Effector memory CD4-positive, alpha-beta T cell (primary cell): ENCODE measurements around the gene PAXX.
A peak's percentile ranks its signal among the peaks of the same experiment; 100 is the strongest.

ENCODE experiments used
- DNase-seq, 3 donors: peaks; one replicate each; pipeline ENCODE4 v3.0.0-alpha.2; 2020
- H3K27ac ChIP-seq: 2 replicates; pipeline ENCODE4 v1.7.0; 2013; ENCODE audit warnings: mild to moderate bottlenecking, low read length, moderate library complexity; ENCODE audit not compliant: insufficient read depth, poor library complexity, severe bottlenecking
- H3K27me3 ChIP-seq: replicated peaks from 2 replicates; pipeline ENCODE4 v1.7.0; 2013; ENCODE audit warnings: mild to moderate bottlenecking, low read length; ENCODE audit not compliant: insufficient read depth, control insufficient read depth, poor library complexity, severe bottlenecking
- H3K36me3 ChIP-seq: 2 replicates; pipeline ENCODE4 v1.7.0; 2013; ENCODE audit warnings: mild to moderate bottlenecking, low read length, moderate library complexity; ENCODE audit not compliant: control insufficient read depth, insufficient read depth
- H3K4me1 ChIP-seq: 2 replicates; pipeline ENCODE4 v1.7.0; 2013; ENCODE audit warnings: low read length, mild to moderate bottlenecking; ENCODE audit not compliant: control insufficient read depth, insufficient read depth, poor library complexity, severe bottlenecking
- H3K4me3 ChIP-seq: 2 replicates; pipeline ENCODE4 v1.7.0; 2013; ENCODE audit warnings: low read length, low read depth, mild to moderate bottlenecking; ENCODE audit not compliant: insufficient read depth, poor library complexity, severe bottlenecking
- H3K9me3 ChIP-seq: 2 replicates; pipeline ENCODE4 v1.7.0; 2013; ENCODE audit warnings: mild to moderate bottlenecking, low read length, moderate library complexity; ENCODE audit not compliant: control insufficient read depth

PAXX gene

DNA sequence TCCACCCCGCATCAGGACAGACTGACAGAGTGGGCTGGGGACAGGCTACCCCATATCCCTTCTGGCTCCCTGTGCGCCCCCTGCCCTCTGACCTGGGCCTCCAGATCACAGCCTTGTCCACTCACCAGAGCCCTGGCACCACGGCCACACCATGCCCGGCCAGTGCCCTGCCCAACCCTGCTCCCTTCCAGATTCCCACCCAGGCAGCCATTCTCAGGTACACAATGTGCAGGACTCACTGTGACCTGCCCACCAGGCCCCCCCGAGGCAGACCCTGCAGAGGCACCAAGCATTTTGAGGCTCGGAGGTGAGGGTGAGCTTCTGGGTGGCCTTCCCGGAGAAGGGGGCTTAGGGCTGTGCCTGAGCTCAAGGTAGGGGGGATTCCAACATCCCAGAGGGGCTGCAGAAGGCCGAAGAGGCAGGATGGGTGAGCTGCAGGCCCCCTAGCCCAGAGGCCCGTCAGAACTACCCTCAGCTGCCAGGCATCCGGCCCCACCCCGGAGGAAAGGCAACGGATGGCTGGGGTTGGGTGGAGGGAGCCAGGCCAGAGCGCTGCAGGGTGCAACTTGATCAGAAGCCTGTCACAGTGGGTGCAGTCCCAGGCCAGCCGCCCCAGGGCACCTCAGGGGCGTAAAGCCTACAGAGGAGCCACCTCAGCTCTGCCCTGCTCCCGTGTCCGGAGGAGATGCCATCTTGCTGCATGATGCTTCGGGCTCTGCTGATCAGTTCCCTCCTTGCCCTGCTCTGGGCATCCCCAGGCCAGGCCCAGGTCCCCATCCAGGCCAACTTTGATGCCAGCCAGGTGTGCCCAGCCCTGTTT is 9.8 kb upstream of the PAXX start, which contains the start of gene LCNL1:
TSS of gene LCNL1 (plus strand) at position 762 of the 820 bp plus-strand sequence. CDS start 594 bp downstream, outside the sequence.
- Histone ChIP-seq H3K36me3 (no peaks in the 10 kb centered on the region), H3K4me1 (peaks cover 11% of the 10 kb centered on the region), H3K9me3 (no peaks in the 10 kb centered on the region), H3K4me3 (no peak within 1 kb of the TSS), H3K27ac (no peak within 1 kb of the TSS), H3K27me3 (peaks cover 20% of the 10 kb centered on the region)
- no peak for DNase-seq

DNA sequence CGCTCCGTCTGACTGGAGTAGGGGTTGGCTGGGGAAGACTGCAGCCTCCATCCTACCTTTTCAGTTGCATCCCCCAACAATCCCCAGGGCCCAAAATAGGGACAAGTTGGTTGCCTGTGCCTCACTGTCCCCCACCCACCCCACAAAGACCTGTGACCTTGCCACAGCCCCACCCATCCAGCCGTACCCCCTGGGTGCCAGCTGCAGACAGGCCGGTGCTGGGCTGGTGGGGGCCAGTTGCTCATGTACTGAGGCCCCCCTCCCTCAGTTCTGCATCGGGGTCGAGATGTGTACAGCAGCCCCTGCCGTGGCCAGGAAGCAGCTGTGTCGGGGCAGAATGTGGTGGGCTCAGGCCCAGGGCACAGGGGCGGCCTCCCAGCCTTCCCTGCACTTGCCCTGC is 9.1 kb upstream of the PAXX start:
- Histone ChIP-seq H3K27me3 (peaks cover 20% of the 10 kb centered on the region), H3K9me3 (no peaks in the 10 kb centered on the region), H3K36me3 (no peaks in the 10 kb centered on the region), H3K27ac (no peak overlapping the region), H3K4me3 (no peak overlapping the region), H3K4me1 (peaks cover 7% of the 10 kb centered on the region)
- DNase-seq, result no peak

DNA sequence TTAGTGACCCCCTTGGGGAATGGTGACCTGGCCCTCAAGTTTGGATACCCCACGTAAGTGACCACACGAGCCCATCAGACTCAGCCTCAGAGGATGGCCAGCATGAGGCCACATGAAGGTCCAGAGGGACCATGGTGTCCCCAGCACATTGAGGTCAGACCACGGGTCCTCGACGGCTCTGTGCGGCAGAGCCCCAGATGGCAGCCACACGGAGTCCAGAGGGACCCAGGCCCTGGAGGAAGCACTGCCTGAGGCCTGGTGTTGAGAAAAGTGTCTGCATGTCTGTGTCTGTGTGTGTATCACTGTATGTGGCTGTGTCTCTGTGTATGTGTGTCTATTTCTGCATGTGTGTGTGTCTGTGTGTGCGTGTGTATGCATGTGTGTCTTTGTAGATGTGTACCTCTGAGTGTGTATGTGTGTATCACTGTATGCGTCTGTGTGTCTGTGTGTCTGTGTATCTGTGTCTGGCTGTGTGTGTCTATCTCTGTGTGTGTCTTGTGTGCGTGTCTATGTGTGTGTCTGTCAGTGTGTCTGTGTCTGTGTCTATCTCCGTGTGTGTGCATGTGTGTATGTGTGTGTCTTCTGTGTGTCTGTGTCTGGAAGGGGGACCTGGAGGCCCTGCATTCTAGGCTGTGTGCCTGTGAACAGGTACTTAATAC is 8.4 kb upstream of the PAXX start:
- Histone ChIP-seq H3K4me3 (no peak overlapping the region), H3K4me1 (peaks cover 7% of the 10 kb centered on the region), H3K27me3 (peaks cover 20% of the 10 kb centered on the region)

DNA sequence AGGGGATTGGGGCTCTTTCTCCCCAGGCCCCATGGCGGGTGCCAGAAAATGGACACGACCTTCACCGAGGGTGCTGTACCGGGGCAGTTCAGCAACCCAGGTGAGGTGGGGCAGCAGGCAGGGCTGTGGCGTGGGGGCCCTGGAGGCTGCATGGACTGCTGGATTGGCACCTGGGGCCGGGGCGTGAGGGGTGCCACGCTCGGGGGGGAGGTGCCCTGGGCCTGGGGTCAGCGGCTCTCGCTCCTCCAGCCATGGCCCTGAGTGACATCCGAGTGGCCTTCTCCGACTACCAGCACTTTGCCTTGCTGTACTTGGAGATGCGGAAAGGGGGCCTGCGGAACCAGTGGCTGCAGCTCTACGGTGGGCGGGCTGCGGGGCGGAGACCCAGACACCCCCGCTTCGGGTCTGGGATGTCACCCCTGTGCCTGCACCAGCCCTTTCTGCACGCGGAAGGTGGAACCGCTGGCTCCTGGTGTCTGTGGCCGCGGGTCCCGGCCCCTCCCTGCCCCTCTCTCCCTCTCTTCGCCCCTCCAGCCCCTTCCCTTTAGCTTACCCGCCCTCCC is 7.7 kb upstream of the PAXX start:
- Histone ChIP-seq H3K4me1 (peaks cover 7% of the 10 kb centered on the region), H3K27ac (no peak overlapping the region), H3K4me3 (no peak overlapping the region), H3K27me3 (peaks cover 20% of the 10 kb centered on the region), H3K36me3 (no peaks in the 10 kb centered on the region), H3K9me3 (no peaks in the 10 kb centered on the region)
- DNase-seq, result no peak

More for the DNA sequence above, 8.4 kb upstream of the PAXX start:
- H3K36me3 ChIP-seq, result no peaks in the 10 kb centered on the region
- no peaks in the 10 kb centered on the region for H3K9me3 ChIP-seq
- DNase-seq, result no peak
- H3K27ac ChIP-seq, result no peak overlapping the region

DNA sequence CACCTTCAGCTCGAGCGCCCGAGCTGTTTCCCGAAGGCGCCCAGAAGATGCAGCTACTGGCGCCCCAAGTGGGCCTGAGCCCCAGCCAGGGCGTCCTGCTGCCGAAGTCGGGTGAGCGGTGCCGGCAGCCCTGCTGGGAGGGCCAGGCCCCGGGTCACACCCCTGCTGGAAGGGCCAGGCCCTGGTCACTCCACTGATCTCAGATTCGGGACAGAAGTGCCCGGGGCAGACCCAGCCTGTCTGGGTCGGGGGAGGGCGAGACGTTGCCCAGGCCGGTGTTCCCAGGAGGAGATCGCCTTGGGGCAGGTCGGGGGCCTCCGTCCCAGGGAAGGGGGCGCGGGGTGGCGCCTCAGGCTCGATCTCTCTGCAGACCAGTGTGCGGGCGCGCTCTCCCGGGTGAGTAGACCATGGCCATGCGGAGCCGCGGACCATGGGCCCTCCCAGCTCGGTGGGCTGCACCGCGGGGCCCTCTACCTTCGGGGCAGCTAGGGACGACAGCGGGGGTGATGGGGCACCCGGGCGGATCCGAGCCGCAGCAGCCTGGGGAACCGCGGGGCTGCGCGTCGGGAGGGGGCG is 7.1 kb upstream of the PAXX start:
- no peaks in the 10 kb centered on the region for H3K9me3 ChIP-seq
- H3K27ac ChIP-seq, result no peak overlapping the region
- no peaks in the 10 kb centered on the region for H3K36me3 ChIP-seq
- H3K27me3 ChIP-seq, result peaks cover 20% of the 10 kb centered on the region
- no peak for DNase-seq
- H3K4me3 ChIP-seq, result no peak overlapping the region
- H3K4me1 ChIP-seq, result peaks cover 7% of the 10 kb centered on the region

DNA sequence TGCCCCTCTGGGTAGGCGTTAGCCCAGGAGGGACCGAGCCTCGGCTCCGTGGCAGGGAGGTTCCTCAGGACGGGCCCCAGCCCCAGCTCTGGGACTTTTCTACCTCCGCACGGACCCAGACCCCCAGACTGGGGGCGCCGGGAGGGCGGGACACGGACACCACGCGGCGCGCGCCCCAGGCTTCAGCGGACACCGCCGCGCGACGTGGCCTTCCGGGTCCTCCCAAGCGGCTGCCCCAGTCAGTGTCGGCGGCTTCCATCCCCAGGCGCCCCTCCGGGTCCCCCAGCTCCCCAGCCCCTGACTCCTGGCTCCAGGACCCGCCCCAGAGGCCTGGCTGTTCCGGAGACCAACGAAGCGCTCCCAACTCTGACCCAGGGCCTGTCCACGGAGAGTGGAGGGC is 6.4 kb upstream of the PAXX start:
- DNase-seq, result no peak
- no peaks in the 10 kb centered on the region for H3K9me3 ChIP-seq
- peaks cover 20% of the 10 kb centered on the region for H3K27me3 ChIP-seq
- H3K36me3 ChIP-seq, result no peaks in the 10 kb centered on the region
- no peak overlapping the region for H3K4me3 ChIP-seq
- H3K27ac ChIP-seq, result no peak overlapping the region
- peaks cover 7% of the 10 kb centered on the region for H3K4me1 ChIP-seq

DNA sequence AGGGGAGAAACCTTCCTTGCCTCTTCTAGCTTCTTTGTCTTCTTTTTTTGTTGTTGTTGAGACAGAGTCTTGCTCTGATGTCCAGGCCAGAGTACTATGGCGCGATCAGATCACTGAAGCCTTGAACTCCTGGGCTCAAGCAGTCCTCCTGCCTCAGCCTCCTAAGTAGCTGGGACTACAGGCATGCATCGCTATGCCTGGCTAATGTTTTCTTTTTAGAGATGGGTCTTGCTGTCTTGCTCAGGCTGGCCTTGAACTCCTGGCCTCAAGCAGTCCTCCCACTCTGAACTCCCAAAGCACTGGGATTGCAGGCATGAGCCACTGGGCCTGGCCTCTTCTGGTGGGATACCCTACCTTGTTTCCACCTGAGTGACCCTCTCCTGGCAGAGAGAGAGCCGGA is 3.4 kb upstream of the PAXX start:
- Histone ChIP-seq H3K4me1 (peaks cover 21% of the 10 kb centered on the region), H3K27ac (no peak overlapping the region), H3K4me3 (no peak overlapping the region), H3K27me3 (peaks cover 20% of the 10 kb centered on the region), H3K36me3 (peaks cover 5% of the 10 kb centered on the region), H3K9me3 (no peaks in the 10 kb centered on the region)
- DNase-seq, result no peak

DNA sequence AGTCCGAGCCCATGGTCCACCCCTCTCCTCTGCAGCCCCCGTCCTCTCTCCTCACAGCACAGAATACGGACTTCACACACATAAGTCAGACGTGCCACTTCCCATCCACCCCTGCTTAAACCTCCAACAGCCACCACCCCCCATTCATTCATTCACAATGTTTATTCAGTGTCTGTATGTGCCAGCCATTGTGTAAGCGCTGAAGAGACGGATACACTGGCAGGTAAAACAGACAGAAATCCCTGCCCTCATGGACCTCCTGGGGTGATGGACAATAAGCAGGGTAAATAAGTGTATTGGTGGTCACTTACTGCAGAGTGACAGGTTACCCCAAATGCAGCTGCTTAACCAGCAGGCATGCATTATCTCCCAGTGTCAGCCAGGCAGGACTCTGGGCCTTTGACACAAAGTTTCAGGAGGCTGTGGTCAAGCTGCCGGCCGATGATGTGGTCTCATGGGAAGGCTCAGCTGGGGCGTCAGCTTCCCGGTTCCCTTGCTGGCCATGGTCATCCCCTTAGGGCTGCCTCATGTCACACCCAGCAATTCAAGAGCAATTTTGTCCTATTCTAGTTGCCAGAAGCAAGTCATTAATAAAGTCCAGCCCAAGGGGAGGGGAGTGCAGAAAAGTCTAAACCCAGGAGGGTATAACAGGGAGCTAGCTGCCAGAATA is 1.8 kb upstream of the PAXX start:
- Histone ChIP-seq H3K27me3 (peaks cover 7% of the 10 kb centered on the region), H3K4me1 (peaks cover 23% of the 10 kb centered on the region), H3K4me3 (no peak overlapping the region), H3K27ac (no peak overlapping the region), H3K36me3 (peaks cover 14% of the 10 kb centered on the region), H3K9me3 (no peaks in the 10 kb centered on the region)
- no peak for DNase-seq

DNA sequence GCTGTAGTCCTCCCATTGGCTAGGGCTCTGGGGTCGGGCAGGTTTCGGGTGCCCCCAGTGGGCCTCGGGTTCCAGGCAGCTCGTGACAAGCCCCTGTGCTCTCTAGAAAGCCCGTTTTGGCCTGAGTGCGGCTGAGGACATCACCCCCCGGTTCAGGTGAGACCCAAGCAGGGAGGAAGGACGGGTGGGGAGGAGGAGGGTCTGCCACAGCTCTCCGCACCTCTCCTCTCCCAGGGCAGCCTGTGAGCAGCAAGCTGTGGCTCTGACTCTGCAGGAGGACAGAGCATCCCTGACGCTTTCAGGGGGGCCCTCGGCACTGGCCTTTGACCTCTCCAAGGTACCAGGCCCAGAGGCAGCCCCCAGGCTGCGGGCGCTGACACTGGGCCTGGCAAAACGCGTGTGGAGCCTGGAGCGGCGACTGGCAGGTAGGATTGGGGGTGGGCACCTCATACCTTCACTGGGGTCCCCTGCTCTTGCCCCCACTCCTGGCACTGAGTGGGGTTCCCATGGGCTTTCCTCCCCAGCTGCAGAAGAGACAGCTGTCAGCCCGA is 672 bp downstream of the PAXX start:
- H3K27me3 ChIP-seq, result no peaks in the 10 kb centered on the region
- peak overlapping the region; percentile 64 for H3K4me3 ChIP-seq
- no peak for DNase-seq
- H3K36me3 ChIP-seq, result peaks cover 14% of the 10 kb centered on the region
- no peaks in the 10 kb centered on the region for H3K9me3 ChIP-seq
- H3K27ac ChIP-seq, result peak overlapping the region; percentile 81
- H3K4me1 ChIP-seq, result peaks cover 46% of the 10 kb centered on the region
